Gastroesophageal sphincter (tissue), 4 donors: Measurements from ENCODE around the gene PARD6A. TPM values are rescaled to one million over a fixed set of nuclear protein-coding genes. Genes with fewer than 3 reads are reported as not detected.

Experiments used
- ATAC-seq: fragments of 150-250 bp; one replicate; pipeline ENCODE4 v1.9.1; 2016; ENCODE audit warnings: mild to moderate bottlenecking, moderate library complexity
- H3K27ac ChIP-seq, 4 donors: fragments of 200-600 bp; sonication (generic) in 3 of 4; 1 replicate in 3 of 4; 2 replicates in 1 of 4; pipeline ENCODE4 v1.5.1; 2016 to 2019
- H3K27me3 ChIP-seq: fragments of 200-600 bp; sonication (generic); one replicate; pipeline ENCODE4 v1.5.1; 2019
- H3K36me3 ChIP-seq, 2 donors: fragments of 200-600 bp; sonication (generic); one replicate each; pipeline ENCODE4 v1.5.1; 2019; ENCODE audit warnings: control low read depth in 1 of 2
- H3K4me1 ChIP-seq, 3 donors: fragments of 200-600 bp; sonication (generic); 1 replicate in 2 of 3; 2 replicates in 1 of 3; pipeline ENCODE4 v1.5.1; 2016 to 2019; ENCODE audit warnings: control low read depth in 2 of 3
- H3K4me3 ChIP-seq, 2 donors: fragments of 200-600 bp; sonication (generic); one replicate each; pipeline ENCODE4 v1.5.1; 2019; ENCODE audit warnings: mild to moderate bottlenecking in 1 of 2, moderate library complexity in 1 of 2
- H3K9me3 ChIP-seq, 3 donors: fragments of 200-600 bp; sonication (generic); one replicate each; pipeline ENCODE4 v1.5.1; 2017 to 2019; ENCODE audit warnings: control low read depth in 2 of 3
- CTCF ChIP-seq, 4 experiments: fragments of 200-600 bp in 2 of 4; fragments of 450-650 bp in 2 of 4; sonication (generic) in 1 of 4; IDR thresholded peaks; one replicate each; pipeline ENCODE4 v1.5.1; 2017 to 2019; ENCODE audit warnings: antibody characterized with exemption in 4 of 4, mild to moderate bottlenecking in 2 of 4, moderate library complexity in 2 of 4
- EP300 ChIP-seq: sonication (generic); formaldehyde crosslinking; IDR thresholded peaks from one replicate; pipeline ENCODE4 v1.6.1; 2017; ENCODE audit warnings: antibody characterized with exemption, mild to moderate bottlenecking
- POLR2A ChIP-seq, 2 donors: fragments of 450-650 bp; IDR thresholded peaks; one replicate each; pipeline ENCODE4 v1.6.1; 2017; ENCODE audit warnings: antibody characterized with exemption in 2 of 2, mild to moderate bottlenecking in 2 of 2, moderate library complexity in 1 of 2
- POLR2AphosphoS5 ChIP-seq: sonication (generic); formaldehyde crosslinking; IDR thresholded peaks from one replicate; pipeline ENCODE4 v1.6.1; 2017; ENCODE audit warnings: antibody characterized with exemption
- WGBS, 2 donors: methylation state at CpG; one replicate each; pipeline ENCODE4 v1.1.5; 2018; ENCODE audit warnings: low coverage in 1 of 2; 5-methylcytosine and 5-hydroxymethylcytosine counted together
- total RNA-seq, 4 donors: library from RNA; depleted of rRNA; stranded (reverse); fragments of >200 nt; gene quantifications; one replicate each; pipeline ENCODE4 v1.1.0, GENCODE V29; 2016

PARD6A gene
- total RNA-seq, 4 donors from 2014 or later, result 5.9 to 13.4 (median 6.5) TPM

GRCh38 chr16:67664871-67665270, 4.1 kb downstream of the PARD6A start:
- H3K9me3 ChIP-seq, result no peaks in the 10 kb centered on the region
- no peak overlapping the region for H3K27ac ChIP-seq
- peaks cover 0 to 54% (median 29%) of the 10 kb centered on the region in 3 donors for H3K4me1 ChIP-seq
- WGBS, 2 donors, result 96% methylated on average over 7 of the region's 7 CpGs; no CpG with 5 or more reads in 1 of the 2 donors
- H3K4me3 ChIP-seq, result no peak overlapping the region
- TF ChIP-seq POLR2AphosphoS5 (no peak), CTCF (IDR thresholded peaks at IDR 0.05) (no peak), EP300 (no peak), POLR2A (IDR thresholded peaks at IDR 0.05) (no peak)
- peaks cover 0 to 31% of the 10 kb centered on the region in 2 donors for H3K36me3 ChIP-seq
- no peaks in the 10 kb centered on the region for H3K27me3 ChIP-seq
- ATAC-seq, result no peak

GRCh38 chr16:67665598-67665997, 4.8 kb downstream of the PARD6A start:
- Histone ChIP-seq H3K27ac (peak overlapping the region in 2 of 4 donors; percentile 91 to 95), H3K9me3 (no peaks in the 10 kb centered on the region), H3K4me1 (peaks cover 0 to 54% (median 29%) of the 10 kb centered on the region in 3 donors), H3K27me3 (no peaks in the 10 kb centered on the region), H3K36me3 (peaks cover 0 to 31% of the 10 kb centered on the region in 2 donors), H3K4me3 (peak overlapping the region; percentile 75 to 83)
- WGBS, 2 donors, result 53 to 78% methylated on average over 3 to 4 of the region's 5 CpGs
- ATAC-seq, result no peak
- TF ChIP-seq CTCF (IDR thresholded peaks at IDR 0.05), result no peak
- no peak for TF ChIP-seq POLR2A (IDR thresholded peaks at IDR 0.05)
- TF ChIP-seq POLR2AphosphoS5, result no peak
- no peak for TF ChIP-seq EP300

- peak; percentile 6 for ATAC-seq
These were observed 5.3 kb downstream of the PARD6A start for GRCh38 chr16:67666032-67666551.

GRCh38 chr16:67666559-67667452, 6.0 kb downstream of the PARD6A start, which contains the start of the genes C16orf86 and ENKD1:
Gene C16orf86 (plus strand): TSS chr16:67666814. CDS start chr16:67666971, 157 bp downstream.
Gene ENKD1 (minus strand): TSS chr16:67666750. CDS start chr16:67666442, 308 bp downstream.
- peaks cover 0 to 45% (median 24%) of the 10 kb centered on the region in 3 donors for H3K4me1 ChIP-seq
- no peaks in the 10 kb centered on the region for H3K9me3 ChIP-seq
- peak within 1 kb of the TSS; percentile 71 to 95 (median 92) for H3K27ac ChIP-seq
- TF ChIP-seq POLR2A (IDR thresholded peaks at IDR 0.05) (no peak), EP300 (no peak), POLR2AphosphoS5 (peak; percentile 11), CTCF (IDR thresholded peaks at IDR 0.05) (no peak)
- no CpG with 5 or more reads among the region's 78 CpGs for WGBS, 2 donors
- ATAC-seq, result peak; percentile 74
- H3K27me3 ChIP-seq, result no peaks in the 10 kb centered on the region
- peaks cover 0 to 31% of the 10 kb centered on the region in 2 donors for H3K36me3 ChIP-seq
- H3K4me3 ChIP-seq, result peak within 1 kb of the TSS; percentile 75 to 83

More at GRCh38 chr16:67666032-67666551, 5.3 kb downstream of the PARD6A start:
- no peaks in the 10 kb centered on the region for H3K9me3 ChIP-seq
- H3K27me3 ChIP-seq, result no peaks in the 10 kb centered on the region
- peaks cover 0 to 52% (median 29%) of the 10 kb centered on the region in 3 donors for H3K4me1 ChIP-seq
- no peak for TF ChIP-seq POLR2A (IDR thresholded peaks at IDR 0.05)
- TF ChIP-seq POLR2AphosphoS5, result no peak
- TF ChIP-seq CTCF (IDR thresholded peaks at IDR 0.05), result no peak
- no peak for TF ChIP-seq EP300
- peak overlapping the region; percentile 75 to 83 for H3K4me3 ChIP-seq
- WGBS, 2 donors, result 0% methylated on average over 1 of the region's 46 CpGs; no CpG with 5 or more reads in 1 of the 2 donors
- peak overlapping the region; percentile 71 to 95 (median 92) for H3K27ac ChIP-seq
- peaks cover 0 to 31% of the 10 kb centered on the region in 2 donors for H3K36me3 ChIP-seq
